Liver (tissue), 3 donors: ENCODE data around the gene CPNE4.

Experiments
- EGR1 ChIP-seq, 2 donors: IDR thresholded peaks; 2 replicates each; pipeline ENCODE4 v1.6.1; 2016 to 2018; ENCODE audit warnings: antibody characterized with exemption in 2 of 2, low read depth in 2 of 2
- GABPA ChIP-seq, 2 donors: IDR thresholded peaks in 1 of 2; conservative IDR thresholded peaks in 1 of 2; 2 replicates each; pipeline ENCODE4 v1.6.1; 2016; ENCODE audit warnings: antibody characterized with exemption in 2 of 2, mild to moderate bottlenecking in 1 of 2, moderate library complexity in 1 of 2
- HNF4G ChIP-seq: IDR thresholded peaks from 2 replicates; pipeline ENCODE4 v1.6.1; 2016; ENCODE audit warnings: antibody characterized with exemption
- JUND ChIP-seq, 2 donors: IDR thresholded peaks; 2 replicates each; pipeline ENCODE4 v1.6.1; 2016; ENCODE audit warnings: antibody characterized with exemption in 2 of 2
- RAD21 ChIP-seq, 2 donors: IDR thresholded peaks; 2 replicates each; pipeline ENCODE4 v1.6.1; 2016; ENCODE audit warnings: antibody characterized with exemption in 2 of 2, mild to moderate bottlenecking in 2 of 2
- RXRA ChIP-seq, 2 donors: IDR thresholded peaks; 2 replicates each; pipeline ENCODE4 v1.6.1; 2017 to 2018; ENCODE audit warnings: antibody characterized with exemption in 2 of 2, mild to moderate bottlenecking in 1 of 2
- SP1 ChIP-seq: IDR thresholded peaks from 2 replicates; pipeline ENCODE4 v1.6.1; 2018; ENCODE audit warnings: antibody characterized with exemption, mild to moderate bottlenecking
- TAF1 ChIP-seq: conservative IDR thresholded peaks from 2 replicates; pipeline ENCODE4 v1.6.1; 2016; ENCODE audit warnings: antibody characterized with exemption, mild to moderate bottlenecking
- YY1 ChIP-seq: IDR thresholded peaks from 2 replicates; pipeline ENCODE4 v1.6.1; 2016; ENCODE audit warnings: antibody characterized with exemption, mild to moderate bottlenecking
- TF ChIP-seq, protein P1 (sequence below): fragments of 150-350 bp; IDR thresholded peaks from 2 replicates; pipeline ENCODE4 v1.5.1; 2017; ENCODE audit warnings: improper control_type of control experiment, low read depth, low read length; ENCODE audit not compliant: missing input control
- TF ChIP-seq, protein P2 (sequence below): IDR thresholded peaks from 2 replicates; pipeline ENCODE4 v1.6.1; 2016; ENCODE audit warnings: antibody characterized with exemption
- TF ChIP-seq, protein P3 (sequence below): IDR thresholded peaks from 2 replicates; pipeline ENCODE4 v1.6.1; 2016; ENCODE audit warnings: antibody characterized with exemption
- TF ChIP-seq, protein P4 (sequence below): IDR thresholded peaks from 2 replicates; pipeline ENCODE4 v1.6.1; 2016; ENCODE audit warnings: antibody characterized with exemption
- donor health status: healthy.
- donor health status: healthy.

DNA sequence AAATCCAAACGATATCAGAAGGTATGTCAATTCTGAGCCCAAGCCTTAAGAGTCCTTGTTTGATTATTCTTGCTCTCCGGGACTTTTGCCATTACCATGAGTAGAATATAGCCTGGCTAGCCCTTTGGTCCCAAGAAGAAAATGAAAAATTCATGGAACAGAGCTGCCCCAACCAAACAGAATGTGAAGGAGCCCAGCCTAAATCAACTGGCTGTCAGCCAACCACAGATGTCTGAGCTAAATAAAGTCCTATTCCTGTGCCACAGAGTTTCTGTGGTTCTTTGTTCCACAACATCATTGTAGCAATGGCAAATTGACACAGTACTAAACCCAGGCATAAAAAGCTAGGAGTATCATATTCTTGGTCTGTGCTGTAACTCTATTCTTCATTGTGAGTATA lies 185.2 kb downstream of the CPNE4 start:
- TF ChIP-seq, protein P1, sequence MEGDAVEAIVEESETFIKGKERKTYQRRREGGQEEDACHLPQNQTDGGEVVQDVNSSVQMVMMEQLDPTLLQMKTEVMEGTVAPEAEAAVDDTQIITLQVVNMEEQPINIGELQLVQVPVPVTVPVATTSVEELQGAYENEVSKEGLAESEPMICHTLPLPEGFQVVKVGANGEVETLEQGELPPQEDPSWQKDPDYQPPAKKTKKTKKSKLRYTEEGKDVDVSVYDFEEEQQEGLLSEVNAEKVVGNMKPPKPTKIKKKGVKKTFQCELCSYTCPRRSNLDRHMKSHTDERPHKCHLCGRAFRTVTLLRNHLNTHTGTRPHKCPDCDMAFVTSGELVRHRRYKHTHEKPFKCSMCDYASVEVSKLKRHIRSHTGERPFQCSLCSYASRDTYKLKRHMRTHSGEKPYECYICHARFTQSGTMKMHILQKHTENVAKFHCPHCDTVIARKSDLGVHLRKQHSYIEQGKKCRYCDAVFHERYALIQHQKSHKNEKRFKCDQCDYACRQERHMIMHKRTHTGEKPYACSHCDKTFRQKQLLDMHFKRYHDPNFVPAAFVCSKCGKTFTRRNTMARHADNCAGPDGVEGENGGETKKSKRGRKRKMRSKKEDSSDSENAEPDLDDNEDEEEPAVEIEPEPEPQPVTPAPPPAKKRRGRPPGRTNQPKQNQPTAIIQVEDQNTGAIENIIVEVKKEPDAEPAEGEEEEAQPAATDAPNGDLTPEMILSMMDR: no peak
- TF ChIP-seq HNF4G (no peak), RAD21 (IDR thresholded peaks at IDR 0.05) (no peak), TAF1 (no peak), YY1 (no peak), SP1 (no peak), RXRA (IDR thresholded peaks at IDR 0.05) (no peak), JUND (IDR thresholded peaks at IDR 0.05) (no peak), GABPA (IDR thresholded peaks at IDR 0.05 in 1 of 2, conservative IDR thresholded peaks at IDR 0.05 in 1 of 2) (no peak), EGR1 (IDR thresholded peaks at IDR 0.05; ENCODE audit: low read depth in 2 of 2) (no peak)
- TF ChIP-seq, protein P2, sequence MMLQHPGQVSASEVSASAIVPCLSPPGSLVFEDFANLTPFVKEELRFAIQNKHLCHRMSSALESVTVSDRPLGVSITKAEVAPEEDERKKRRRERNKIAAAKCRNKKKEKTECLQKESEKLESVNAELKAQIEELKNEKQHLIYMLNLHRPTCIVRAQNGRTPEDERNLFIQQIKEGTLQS: no peak
- TF ChIP-seq, protein P3, sequence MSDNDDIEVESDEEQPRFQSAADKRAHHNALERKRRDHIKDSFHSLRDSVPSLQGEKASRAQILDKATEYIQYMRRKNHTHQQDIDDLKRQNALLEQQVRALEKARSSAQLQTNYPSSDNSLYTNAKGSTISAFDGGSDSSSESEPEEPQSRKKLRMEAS: no peak
- TF ChIP-seq, protein P4, sequence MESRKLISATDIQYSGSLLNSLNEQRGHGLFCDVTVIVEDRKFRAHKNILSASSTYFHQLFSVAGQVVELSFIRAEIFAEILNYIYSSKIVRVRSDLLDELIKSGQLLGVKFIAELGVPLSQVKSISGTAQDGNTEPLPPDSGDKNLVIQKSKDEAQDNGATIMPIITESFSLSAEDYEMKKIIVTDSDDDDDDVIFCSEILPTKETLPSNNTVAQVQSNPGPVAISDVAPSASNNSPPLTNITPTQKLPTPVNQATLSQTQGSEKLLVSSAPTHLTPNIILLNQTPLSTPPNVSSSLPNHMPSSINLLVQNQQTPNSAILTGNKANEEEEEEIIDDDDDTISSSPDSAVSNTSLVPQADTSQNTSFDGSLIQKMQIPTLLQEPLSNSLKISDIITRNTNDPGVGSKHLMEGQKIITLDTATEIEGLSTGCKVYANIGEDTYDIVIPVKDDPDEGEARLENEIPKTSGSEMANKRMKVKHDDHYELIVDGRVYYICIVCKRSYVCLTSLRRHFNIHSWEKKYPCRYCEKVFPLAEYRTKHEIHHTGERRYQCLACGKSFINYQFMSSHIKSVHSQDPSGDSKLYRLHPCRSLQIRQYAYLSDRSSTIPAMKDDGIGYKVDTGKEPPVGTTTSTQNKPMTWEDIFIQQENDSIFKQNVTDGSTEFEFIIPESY: no peak
